ENCODE results near the gene NLN.

DNA sequence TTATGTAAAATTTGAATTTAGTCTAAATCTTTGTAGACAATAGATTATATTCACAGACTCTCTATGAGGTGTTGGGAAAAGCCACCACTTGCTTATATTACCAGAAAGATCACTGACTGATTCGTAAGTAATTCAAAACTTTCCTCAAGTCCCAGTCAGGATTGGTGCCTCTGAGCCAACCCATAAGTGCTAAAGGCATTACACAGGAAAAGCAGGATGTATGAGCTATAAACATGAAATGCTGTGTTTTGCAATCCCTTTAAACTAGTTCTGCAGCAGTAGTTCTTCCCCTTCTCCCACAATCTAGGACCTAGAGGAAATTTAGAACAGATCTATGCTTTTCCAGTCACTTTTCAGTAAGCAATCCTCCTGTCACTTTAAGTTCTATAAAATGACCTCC is 49.2 kb upstream of the NLN start:
- no peak for TF ChIP-seq POLR2AphosphoS5 (IDR thresholded peaks at IDR 0.05)
- no peak for TF ChIP-seq CTCF (IDR thresholded peaks at IDR 0.05)
- TF ChIP-seq EP300 (IDR thresholded peaks at IDR 0.05) = no peak
